Ishikawa (cell line): ENCODE measurements around the gene TRIM24.
A peak's percentile ranks its signal among the peaks of the same experiment; 100 is the strongest.

ENCODE experiments used
- CEBPB ChIP-seq: IDR thresholded peaks from 2 replicates; pipeline ENCODE4 v1.6.1; 2012
- CREB1 ChIP-seq: IDR thresholded peaks from 2 replicates; pipeline ENCODE4 v1.6.1; 2012; ENCODE audit warnings: low read depth
- EGR1 ChIP-seq: IDR thresholded peaks from 2 replicates; pipeline ENCODE4 v1.6.1; 2012
- EP300 ChIP-seq: IDR thresholded peaks from 2 replicates; pipeline ENCODE4 v1.6.1; 2012; ENCODE audit warnings: borderline replicate concordance
- FOXM1 ChIP-seq: IDR thresholded peaks from 2 replicates; pipeline ENCODE4 v1.6.1; 2012; ENCODE audit warnings: low read depth, borderline replicate concordance
- NFIC ChIP-seq: IDR thresholded peaks from 2 replicates; pipeline ENCODE4 v1.6.1; 2012
- RAD21 ChIP-seq: IDR thresholded peaks from 2 replicates; pipeline ENCODE4 v1.6.1; 2012; ENCODE audit warnings: low read depth
- TAF1 ChIP-seq: IDR thresholded peaks from 2 replicates; pipeline ENCODE4 v1.6.1; 2012; ENCODE audit warnings: low read depth, mild to moderate bottlenecking
- TCF12 ChIP-seq: IDR thresholded peaks from 2 replicates; pipeline ENCODE4 v1.6.1; 2012; ENCODE audit warnings: low read depth
- TEAD4 ChIP-seq: IDR thresholded peaks from 2 replicates; pipeline ENCODE4 v1.6.1; 2012
- YY1 ChIP-seq: IDR thresholded peaks from 2 replicates; pipeline ENCODE4 v1.6.1; 2012; ENCODE audit warnings: low read depth
- ZBTB7A ChIP-seq: IDR thresholded peaks from 2 replicates; pipeline ENCODE4 v1.6.1; 2012; ENCODE audit warnings: low read depth
- TF ChIP-seq, protein P1 (sequence below): IDR thresholded peaks from 2 replicates; pipeline ENCODE4 v1.6.1; 2012
- TF ChIP-seq, protein P2 (sequence below): IDR thresholded peaks from 2 replicates; pipeline ENCODE4 v1.6.1; 2012; ENCODE audit warnings: low read depth, mild to moderate bottlenecking
- TF ChIP-seq, protein P3 (sequence below): IDR thresholded peaks from 2 replicates; pipeline ENCODE4 v1.6.1; 2012

The TRIM24 gene

DNA sequence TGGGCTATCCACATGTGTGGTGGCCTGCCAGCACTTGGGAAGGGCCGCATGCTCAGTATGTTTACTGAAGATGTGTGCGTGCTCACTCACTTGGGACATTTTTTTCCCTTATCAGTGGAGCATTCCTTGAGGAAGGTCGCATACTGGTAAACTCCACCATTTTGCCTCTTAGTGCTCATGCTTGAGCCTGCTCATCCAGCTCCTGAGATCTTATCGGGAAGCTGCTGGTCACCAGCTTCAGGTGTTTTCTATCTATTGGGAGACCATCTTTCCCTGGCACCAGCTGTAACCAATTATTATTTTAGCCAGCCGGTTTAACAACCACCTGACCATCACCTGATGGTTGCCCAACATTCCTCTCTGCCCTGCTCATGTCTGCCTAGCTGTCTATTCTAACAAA, 35.0 kb upstream of the TRIM24 start:
- TF ChIP-seq EP300 (no peak), EGR1 (no peak), CEBPB (no peak), YY1 (no peak), TCF12 (no peak)
- TF ChIP-seq, protein P1, sequence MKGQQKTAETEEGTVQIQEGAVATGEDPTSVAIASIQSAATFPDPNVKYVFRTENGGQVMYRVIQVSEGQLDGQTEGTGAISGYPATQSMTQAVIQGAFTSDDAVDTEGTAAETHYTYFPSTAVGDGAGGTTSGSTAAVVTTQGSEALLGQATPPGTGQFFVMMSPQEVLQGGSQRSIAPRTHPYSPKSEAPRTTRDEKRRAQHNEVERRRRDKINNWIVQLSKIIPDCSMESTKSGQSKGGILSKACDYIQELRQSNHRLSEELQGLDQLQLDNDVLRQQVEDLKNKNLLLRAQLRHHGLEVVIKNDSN, result no peak

DNA sequence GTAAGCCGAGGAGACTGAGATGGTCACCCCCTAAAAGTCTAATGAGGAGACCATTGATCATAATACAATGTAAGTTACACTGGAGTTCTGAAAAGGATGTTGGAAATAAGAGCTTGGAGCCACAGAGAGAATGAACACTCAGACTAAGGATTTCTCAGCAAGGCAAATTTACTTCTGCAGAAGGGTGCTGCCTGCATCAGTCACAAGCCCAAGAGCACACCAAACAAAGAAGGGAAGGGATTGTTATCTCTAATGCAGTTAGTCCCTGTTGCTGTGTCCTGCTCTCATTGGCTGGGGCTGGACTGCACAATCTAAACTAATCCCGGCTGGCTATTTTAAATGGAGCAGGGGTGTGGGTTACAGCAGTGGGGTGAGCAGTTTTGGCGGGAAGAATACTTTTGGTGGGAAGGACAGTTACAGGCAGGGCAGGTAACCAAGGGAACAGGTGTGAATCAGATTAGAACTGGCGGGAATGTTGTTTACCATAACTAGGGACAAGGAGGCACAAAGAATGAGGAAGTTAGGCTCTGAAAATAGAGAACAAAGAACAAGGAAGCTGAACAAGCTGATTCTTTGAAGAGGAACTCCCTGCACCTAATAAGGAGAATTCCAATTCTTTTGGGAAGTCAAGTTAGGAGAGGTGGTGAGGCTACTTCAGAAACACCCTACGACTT, 30.3 kb upstream of the TRIM24 start:
- TF ChIP-seq ZBTB7A, result no peak
- TF ChIP-seq, protein P1, result peak; percentile 36; the same call in 1 of the 2 replicates

DNA sequence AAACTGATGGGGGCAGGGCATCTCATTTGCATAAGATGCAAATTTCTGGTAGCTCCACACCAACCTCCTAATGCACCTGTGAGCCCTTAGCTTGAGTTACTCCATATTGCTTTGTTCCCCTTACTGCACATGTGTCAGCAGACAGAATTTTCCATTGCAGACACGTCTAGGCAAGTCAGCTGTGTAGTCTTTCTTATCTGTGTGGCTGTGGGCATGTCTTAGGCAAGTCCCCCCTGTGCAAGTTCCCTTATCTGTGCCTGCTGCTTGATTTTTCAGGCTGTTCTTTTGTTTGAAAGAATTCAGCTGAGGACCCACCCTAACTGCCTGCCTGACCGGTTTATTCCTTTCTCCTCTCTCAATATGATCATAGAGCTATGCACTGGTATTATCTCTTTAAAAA, 28.5 kb upstream of the TRIM24 start:
- TF ChIP-seq NFIC (no peak), TEAD4 (no peak), TAF1 (no peak), ZBTB7A (no peak), RAD21 (no peak), CREB1 (no peak), FOXM1 (no peak)
- TF ChIP-seq, protein P2, sequence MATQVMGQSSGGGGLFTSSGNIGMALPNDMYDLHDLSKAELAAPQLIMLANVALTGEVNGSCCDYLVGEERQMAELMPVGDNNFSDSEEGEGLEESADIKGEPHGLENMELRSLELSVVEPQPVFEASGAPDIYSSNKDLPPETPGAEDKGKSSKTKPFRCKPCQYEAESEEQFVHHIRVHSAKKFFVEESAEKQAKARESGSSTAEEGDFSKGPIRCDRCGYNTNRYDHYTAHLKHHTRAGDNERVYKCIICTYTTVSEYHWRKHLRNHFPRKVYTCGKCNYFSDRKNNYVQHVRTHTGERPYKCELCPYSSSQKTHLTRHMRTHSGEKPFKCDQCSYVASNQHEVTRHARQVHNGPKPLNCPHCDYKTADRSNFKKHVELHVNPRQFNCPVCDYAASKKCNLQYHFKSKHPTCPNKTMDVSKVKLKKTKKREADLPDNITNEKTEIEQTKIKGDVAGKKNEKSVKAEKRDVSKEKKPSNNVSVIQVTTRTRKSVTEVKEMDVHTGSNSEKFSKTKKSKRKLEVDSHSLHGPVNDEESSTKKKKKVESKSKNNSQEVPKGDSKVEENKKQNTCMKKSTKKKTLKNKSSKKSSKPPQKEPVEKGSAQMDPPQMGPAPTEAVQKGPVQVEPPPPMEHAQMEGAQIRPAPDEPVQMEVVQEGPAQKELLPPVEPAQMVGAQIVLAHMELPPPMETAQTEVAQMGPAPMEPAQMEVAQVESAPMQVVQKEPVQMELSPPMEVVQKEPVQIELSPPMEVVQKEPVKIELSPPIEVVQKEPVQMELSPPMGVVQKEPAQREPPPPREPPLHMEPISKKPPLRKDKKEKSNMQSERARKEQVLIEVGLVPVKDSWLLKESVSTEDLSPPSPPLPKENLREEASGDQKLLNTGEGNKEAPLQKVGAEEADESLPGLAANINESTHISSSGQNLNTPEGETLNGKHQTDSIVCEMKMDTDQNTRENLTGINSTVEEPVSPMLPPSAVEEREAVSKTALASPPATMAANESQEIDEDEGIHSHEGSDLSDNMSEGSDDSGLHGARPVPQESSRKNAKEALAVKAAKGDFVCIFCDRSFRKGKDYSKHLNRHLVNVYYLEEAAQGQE, result no peak

DNA sequence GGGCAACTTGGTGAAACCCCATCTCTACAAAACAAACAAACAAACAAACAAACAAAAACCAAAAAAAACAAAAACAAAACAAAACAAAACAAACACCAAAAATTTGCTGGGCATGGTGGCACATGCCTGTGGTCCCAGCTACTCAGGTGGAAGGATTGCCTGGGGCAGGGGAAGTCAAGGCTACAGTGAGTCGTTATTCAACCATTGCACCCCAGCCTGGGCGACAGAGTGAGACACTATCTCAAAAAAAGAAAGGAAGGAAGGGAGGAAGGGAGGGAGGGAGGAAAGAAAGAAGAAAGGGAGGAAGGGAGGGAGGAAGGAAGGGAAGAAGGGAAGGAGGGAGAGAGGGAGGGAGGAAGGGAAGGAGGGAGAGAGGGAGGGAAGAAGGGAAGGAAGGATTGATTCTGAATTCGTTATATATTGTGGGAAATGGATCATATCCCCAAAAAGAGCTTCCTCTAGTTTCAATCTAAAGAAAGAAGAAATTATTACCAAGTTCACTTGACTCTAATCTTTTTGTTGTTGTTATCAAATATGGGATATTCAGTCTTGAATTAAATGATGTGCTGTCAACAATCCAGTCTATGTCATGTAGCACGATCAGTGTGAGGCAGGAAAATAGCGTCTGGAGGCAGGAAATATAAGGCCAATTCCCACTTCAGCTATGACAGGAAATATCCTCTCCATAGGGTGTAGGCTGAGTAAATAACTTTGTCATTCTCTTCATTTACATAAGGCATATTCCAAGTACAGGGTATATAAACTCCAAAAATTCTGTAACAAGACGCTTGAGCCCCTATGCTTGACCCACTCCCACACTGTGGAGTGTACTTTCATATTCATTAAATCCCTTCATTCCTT, 26.2 kb upstream of the TRIM24 start:
- TF ChIP-seq TEAD4 (no peak), CREB1 (no peak), TAF1 (no peak), CEBPB (no peak), EP300 (no peak), TCF12 (no peak)
- TF ChIP-seq, protein P3, sequence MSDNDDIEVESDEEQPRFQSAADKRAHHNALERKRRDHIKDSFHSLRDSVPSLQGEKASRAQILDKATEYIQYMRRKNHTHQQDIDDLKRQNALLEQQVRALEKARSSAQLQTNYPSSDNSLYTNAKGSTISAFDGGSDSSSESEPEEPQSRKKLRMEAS, result no peak

DNA sequence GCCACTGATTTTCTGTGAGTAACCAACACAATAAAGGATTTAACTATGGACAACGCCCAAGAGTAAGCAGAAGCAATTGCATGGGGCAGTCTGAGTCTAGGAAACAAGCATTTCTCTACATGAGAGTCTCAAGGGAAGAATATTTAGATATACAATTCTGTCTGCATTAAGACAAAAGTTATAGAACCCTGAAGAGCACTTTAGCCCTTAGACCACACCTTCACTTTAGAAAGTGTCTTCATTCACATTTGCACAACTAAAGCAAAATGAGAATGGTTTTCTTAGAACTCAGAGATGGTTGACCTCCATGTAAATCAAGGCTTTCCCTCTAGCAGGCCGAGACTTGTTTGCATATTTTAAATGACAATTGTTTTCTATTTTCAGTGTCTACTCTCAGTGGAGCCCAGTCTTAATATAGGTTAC, 25.5 kb upstream of the TRIM24 start:
- TF ChIP-seq TCF12 (no peak), EGR1 (no peak), TAF1 (no peak), EP300 (no peak), NFIC (no peak), YY1 (no peak)
- TF ChIP-seq, protein P1, result no peak

DNA sequence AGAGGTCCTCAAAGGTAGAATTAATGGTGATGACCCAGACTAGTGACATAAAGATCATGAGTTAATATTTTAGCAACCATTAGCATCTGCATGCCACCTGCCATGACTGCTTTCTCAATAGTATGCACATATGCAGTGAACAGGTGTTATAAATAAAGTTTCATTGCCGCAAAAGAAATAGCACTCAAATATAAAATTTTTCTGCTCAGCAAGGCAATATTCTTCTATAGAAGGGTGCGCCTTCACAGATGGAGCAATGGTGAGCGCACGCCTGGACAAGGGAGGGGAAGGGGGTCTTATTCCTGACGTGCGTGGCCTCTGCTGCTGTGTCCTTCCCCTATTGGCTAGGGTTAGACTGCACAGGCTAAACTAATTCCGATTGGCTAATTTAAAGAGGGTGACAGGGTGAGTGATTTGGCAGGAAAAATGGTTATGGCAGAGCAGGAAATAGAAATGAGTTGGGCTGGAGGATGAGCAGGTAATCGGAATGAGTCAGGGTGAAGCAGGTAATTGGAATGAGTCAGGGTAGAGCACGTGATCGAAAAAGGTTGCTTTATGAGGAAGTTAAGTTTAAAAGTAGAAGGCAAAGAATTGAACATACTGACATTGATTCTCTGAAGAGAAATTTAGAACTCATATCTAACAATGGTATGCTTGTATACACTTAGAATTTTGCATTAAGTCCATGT, 24.7 kb upstream of the TRIM24 start:
- no peak for TF ChIP-seq CEBPB
- TF ChIP-seq, protein P1, result no peak
- TF ChIP-seq EGR1, result no peak
- TF ChIP-seq, protein P2, result no peak
- no peak for TF ChIP-seq YY1
- TF ChIP-seq EP300, result no peak
- TF ChIP-seq, protein P3, result no peak
- TF ChIP-seq TAF1, result no peak
- no peak for TF ChIP-seq ZBTB7A
- TF ChIP-seq NFIC, result no peak
- TF ChIP-seq RAD21, result no peak
- TF ChIP-seq TEAD4, result no peak
- TF ChIP-seq TCF12, result no peak
- no peak for TF ChIP-seq FOXM1
- no peak for TF ChIP-seq CREB1
